GM12873 (cell line): ENCODE data around the gene CTCFL.

Experiments
- TF ChIP-seq, protein P1 (sequence below): IDR thresholded peaks from 2 replicates; pipeline ENCODE4 v1.5.1; 2012; ENCODE audit warnings: low read depth, mild to moderate bottlenecking, moderate library complexity, low read length, control low read depth; ENCODE audit not compliant: insufficient read depth; ENCODE audit errors: missing control alignments

The CTCFL gene, protein sequence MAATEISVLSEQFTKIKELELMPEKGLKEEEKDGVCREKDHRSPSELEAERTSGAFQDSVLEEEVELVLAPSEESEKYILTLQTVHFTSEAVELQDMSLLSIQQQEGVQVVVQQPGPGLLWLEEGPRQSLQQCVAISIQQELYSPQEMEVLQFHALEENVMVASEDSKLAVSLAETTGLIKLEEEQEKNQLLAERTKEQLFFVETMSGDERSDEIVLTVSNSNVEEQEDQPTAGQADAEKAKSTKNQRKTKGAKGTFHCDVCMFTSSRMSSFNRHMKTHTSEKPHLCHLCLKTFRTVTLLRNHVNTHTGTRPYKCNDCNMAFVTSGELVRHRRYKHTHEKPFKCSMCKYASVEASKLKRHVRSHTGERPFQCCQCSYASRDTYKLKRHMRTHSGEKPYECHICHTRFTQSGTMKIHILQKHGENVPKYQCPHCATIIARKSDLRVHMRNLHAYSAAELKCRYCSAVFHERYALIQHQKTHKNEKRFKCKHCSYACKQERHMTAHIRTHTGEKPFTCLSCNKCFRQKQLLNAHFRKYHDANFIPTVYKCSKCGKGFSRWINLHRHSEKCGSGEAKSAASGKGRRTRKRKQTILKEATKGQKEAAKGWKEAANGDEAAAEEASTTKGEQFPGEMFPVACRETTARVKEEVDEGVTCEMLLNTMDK

DNA sequence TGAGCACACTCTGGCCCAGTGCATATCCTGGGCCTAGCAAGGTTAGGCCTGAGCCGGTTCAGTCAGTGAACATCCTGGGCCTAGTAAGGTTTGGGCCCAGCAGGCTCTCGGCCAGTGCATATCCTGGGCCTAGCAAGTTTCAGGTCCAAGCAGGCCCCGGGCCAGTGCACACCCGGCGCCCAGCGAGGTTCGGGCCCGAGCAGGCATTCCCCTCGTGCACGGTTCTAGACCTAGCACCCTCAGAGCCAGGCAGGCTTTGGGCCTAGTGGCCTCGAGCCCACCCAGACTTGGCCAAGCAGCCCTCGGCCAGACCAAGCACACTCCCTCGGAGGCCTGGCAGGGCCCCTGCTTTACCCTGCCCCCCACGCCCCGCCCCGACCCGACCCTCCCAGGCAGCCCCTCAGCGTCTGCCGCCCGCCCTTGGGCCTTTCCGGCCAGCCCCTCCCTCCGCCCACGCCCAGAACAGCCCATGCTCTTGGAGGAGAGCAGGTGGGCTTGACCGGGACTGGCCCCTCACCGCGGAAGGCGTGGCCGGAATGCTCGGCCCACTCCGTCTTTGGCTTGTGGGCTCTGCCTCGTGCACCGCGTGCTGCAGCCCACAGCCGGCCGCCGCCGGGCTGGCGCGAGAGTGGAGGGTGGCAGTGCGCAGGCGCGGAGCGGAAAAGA, at the start of gene CTCFL:
Gene CTCFL, minus strand, starts transcription at position 630 of the 666 bp plus-strand sequence. CDS start 935 bp downstream, outside the sequence.
- TF ChIP-seq, protein P1, sequence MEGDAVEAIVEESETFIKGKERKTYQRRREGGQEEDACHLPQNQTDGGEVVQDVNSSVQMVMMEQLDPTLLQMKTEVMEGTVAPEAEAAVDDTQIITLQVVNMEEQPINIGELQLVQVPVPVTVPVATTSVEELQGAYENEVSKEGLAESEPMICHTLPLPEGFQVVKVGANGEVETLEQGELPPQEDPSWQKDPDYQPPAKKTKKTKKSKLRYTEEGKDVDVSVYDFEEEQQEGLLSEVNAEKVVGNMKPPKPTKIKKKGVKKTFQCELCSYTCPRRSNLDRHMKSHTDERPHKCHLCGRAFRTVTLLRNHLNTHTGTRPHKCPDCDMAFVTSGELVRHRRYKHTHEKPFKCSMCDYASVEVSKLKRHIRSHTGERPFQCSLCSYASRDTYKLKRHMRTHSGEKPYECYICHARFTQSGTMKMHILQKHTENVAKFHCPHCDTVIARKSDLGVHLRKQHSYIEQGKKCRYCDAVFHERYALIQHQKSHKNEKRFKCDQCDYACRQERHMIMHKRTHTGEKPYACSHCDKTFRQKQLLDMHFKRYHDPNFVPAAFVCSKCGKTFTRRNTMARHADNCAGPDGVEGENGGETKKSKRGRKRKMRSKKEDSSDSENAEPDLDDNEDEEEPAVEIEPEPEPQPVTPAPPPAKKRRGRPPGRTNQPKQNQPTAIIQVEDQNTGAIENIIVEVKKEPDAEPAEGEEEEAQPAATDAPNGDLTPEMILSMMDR, result no peak

GRCh38 chr20:57573894-57574293, 49.0 kb upstream of the CTCFL start:
- TF ChIP-seq, protein P1, result peak; percentile 55

- TF ChIP-seq, protein P1, result no peak
Observed at GRCh38 chr20:57573242-57573641, 48.3 kb upstream of the CTCFL start.

- TF ChIP-seq, protein P1, result no peak
Observed at GRCh38 chr20:57571782-57572416, 47.0 kb upstream of the CTCFL start.

GRCh38 chr20:57570920-57571319, 46.0 kb upstream of the CTCFL start:
- TF ChIP-seq, protein P1, result no peak

DNA sequence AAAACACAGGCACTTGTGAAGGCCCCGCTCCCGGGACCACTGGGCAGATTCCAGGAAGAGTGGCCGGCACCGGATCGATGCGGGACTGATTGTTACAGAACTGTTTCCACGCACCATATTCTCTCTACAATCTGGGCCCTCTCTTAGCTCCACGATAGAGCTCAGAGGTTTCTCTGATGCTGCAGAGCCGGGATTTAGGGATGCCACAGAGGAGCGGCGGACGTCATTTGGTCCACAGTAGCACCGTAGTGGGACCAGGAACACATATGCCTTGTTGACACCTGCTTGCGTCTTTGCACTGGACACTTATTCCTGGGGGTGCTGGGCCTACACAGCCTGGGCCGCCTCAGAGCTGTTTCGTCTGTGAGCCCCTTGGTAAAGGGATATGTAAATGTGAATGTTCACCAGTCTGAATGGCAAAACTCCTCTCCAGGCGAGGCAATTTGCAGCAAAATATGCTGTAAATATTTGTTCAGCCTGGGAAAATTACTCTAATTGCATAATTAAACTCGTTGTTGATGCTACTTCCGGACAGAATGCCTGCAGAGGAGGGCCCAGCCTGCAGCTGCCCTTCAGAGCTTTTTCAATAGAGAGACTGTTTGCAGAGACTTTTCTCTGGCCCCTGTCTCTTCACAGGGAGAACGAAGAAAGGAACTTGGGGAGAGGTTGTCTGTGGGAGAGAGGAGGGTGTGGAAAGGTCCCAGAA, 45.4 kb upstream of the CTCFL start:
- TF ChIP-seq, protein P1, result no peak
